ENCODE data around the gene BST1.
"Not testable (repeated sequence)": the region's sequence is repeated elsewhere in the genome, so short reads cannot be mapped to it uniquely, and the experiment has no call there.

The BST1 gene

GRCh38 chr4:15744016-15744545 is 41.2 kb downstream of the BST1 start:
- no peak for DNase-seq (ENCODE audit: low read depth in 3 of 3)

DNA sequence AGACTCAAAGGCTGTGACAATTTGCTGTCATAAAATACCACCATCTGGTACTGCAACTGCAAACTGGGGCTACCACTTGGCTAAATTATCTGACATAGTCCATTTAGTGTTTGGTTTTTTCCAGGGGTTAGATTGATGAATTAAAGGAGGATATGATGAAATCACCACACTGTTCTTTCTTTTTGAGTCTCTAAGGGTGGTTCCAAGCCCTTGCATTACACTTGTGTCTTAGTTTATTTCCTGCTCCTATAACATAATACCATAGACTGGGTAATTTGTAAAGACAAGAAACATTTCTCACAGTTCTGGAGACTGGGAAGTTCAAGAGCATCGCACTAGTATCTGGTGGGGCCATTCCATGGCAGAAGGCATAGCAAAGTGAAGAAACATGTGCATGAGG is 43.2 kb downstream of the BST1 start:
- no peak for DNase-seq (ENCODE audit: low read depth in 3 of 3)

DNA sequence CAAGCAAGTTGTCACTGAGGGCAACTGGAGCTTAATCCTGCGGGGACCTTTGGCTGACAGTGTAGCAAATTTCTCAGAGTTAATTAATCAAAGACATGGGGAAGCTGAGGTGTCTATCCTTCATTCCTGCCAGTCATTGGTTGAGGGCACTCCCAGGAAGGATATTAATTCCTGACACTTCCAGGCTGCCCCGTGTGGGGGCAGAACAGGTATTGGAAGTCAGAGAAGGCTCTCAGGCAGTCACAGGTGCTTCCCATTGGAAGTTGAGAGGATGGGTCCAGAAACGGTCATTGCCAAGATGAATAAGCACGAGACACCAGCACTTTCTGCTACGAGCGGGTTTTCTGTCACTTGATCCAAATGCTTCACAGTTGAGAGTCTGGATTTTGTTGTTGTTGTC is 46.1 kb downstream of the BST1 start:
- no peak for DNase-seq (ENCODE audit: low read depth in 3 of 3)

DNA sequence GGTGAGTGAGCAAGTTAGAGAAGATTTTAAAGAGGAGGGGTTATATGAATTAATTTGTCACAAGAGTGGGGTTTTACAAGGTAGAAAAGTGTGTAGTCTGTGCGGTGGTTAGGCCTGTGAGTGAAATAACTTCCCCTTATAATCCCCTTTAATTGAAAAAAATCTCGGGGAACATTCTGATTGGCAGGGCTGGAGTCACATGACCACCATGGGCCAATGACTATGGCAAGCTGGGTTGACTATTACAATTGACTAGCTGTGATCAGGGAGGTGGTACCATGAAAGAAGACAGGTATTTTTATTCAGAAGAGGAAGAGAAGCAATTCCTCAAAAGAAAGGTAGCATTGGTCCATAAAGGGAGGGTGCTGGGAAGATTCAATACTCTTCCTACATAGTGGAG is 48.3 kb downstream of the BST1 start:
- no peak for DNase-seq (ENCODE audit: low read depth in 3 of 3)

DNA sequence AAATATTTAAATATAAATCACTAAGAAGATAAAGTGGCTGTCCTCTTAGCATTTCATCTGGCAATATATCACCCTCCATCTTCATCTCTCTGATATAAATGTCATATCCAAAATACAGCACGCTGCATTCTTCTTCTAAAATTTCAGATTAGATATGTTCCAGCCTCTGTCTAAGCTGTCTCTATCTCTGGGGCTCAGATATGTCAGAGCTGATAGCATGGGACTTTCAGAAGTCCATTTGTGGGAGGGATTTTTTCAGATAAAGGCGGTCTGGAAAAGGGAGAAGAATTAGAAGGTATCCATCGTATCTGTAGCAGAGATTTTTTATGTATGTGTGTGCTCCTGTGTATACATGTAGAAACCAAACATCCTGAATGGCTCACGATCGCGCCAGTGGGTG is 50.2 kb downstream of the BST1 start:
- no peak for DNase-seq (ENCODE audit: low read depth in 3 of 3)

DNA sequence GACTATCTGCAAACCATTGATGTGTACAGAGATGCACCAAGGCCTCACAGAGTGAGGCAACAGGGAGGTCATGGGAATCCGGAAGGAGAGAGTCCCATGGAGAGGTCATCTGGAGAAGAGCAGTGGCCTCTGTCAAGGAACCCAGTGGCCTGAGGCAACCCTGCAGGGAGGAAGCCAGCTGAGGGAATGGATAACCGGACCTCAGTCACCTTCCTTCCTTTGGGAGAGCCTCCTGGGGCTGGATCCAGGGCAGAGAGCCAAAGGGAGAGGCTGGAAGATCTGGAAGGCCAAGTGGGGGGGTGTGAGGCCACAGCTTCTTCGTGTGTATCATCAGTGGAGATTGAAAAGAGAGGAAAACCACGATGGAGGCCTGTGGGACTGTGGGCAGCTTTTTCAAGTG is 50.9 kb downstream of the BST1 start:
- no peak for DNase-seq (ENCODE audit: low read depth in 3 of 3)

DNA sequence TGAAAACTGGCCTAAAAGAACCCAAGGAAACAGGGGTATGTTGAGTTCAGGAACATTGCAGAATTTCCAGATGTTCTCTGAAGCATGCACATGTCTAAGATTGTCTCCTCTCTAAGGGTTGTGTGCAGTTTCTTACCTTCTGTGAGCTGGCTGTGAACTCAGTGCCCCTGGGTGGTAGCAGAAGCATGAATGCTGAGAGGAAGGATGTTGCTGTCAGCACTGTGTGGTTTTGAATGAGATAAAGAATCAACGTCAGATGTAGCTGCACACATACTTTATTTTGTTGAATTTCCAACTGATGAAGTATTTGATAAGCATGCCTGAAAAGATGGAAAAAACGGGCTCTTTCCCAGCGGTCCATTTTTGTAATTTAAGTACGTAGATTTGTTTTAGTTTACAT is 51.5 kb downstream of the BST1 start:
- DNase-seq (ENCODE audit: low read depth in 3 of 3), result no peak

- peak in 1 of 3 donors; percentile 55 for DNase-seq (ENCODE audit: low read depth in 3 of 3)
These were observed 52.7 kb downstream of the BST1 start for GRCh38 chr4:15755321-15756155.

- peak; percentile 58 to 71 (median 63) for DNase-seq (ENCODE audit: low read depth in 3 of 3)
These were observed 53.5 kb downstream of the BST1 start for GRCh38 chr4:15756361-15756861.

DNA sequence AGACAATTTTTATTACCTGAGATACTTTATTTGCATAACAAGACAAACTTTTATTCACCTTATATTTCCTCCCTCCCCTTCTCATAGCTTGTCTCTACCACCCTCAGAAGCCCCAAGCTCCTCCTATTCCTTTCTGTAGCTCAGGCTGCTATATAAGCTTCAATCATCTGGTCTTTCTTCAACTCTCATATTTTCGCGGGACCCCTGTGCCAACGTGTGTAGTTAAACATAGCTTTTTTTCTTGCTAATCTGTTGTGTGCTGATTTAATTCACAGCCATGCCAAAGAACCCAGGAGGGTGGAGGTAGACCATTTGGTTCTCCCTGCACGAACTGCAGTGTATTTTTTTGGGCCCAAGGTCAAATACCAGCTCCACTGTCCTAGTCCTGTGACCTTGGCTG is 54.2 kb downstream of the BST1 start:
- DNase-seq (ENCODE audit: low read depth in 3 of 3), result no peak

- DNase-seq (ENCODE audit: low read depth in 3 of 3), result no peak
These were observed 55.4 kb downstream of the BST1 start for GRCh38 chr4:15758294-15758693.

GRCh38 chr4:15762460-15762859 is 59.6 kb downstream of the BST1 start:
- not testable (repeated sequence) for DNase-seq (ENCODE audit: low read depth in 3 of 3)

DNA sequence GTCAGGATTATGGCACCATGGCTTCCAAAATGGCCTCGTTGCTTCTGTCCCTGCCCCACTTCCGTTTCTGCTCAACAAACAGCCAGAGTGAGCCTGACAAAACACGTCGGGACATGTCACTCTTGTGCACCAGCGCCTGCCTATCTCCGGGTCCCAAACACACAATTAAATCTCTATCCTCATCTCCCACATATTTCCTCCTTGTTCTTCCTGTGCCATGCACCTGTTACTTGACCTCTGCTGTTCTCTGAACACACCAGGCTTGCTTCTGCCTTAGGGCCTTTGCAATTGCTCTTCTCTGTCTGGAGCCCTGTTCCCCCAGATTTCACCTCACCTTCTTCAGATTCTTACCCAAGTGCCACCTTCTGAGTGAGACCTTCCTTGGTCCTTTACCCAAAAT is 62.5 kb downstream of the BST1 start:
- DNase-seq (ENCODE audit: low read depth in 3 of 3), result no peak

DNA sequence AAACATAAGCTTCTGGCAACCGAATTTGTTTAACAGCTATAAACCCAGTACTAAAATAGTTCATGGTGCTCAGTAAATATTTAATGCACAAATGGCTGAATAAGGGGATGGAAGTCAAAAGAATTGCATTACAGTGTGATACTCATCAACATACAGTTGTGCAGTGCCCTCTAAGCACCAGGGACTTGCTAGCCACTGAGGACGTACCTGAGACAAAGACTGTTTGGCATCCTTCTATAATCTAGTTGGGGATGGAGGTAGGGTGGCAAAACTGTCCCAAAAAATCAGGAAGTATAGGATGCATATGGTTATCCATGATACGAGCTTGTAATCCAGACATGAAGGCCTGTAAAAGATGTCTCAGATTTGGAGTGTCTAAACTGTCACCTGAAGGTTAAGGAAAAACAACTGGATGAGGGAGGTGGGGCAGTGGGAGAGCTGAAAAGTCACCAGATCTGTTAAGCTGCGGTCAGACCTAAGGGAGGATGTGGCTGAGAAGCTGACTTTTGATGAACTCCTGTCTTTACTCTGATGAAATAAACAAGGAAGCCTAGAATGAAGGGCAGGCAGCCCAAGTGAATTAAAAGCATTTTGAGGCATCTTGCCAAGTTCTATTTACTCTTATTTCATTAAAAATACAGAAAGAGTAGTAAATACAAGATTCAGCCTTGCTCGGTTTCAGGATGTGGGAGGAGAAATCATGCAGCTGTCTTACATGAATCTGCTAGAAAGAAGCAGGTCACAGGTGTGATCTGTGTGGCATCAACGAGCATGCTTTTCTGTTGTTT is 63.2 kb downstream of the BST1 start:
- no peak for DNase-seq (ENCODE audit: low read depth in 3 of 3)

- no peak for DNase-seq (ENCODE audit: low read depth in 3 of 3)
These were observed 64.0 kb downstream of the BST1 start for GRCh38 chr4:15766821-15767220.

- DNase-seq (ENCODE audit: low read depth in 3 of 3), result no peak
These were observed 66.3 kb downstream of the BST1 start for GRCh38 chr4:15769202-15769601.

GRCh38 chr4:15771216-15772058 is 68.6 kb downstream of the BST1 start:
- no peak for DNase-seq (ENCODE audit: low read depth in 3 of 3)

DNA sequence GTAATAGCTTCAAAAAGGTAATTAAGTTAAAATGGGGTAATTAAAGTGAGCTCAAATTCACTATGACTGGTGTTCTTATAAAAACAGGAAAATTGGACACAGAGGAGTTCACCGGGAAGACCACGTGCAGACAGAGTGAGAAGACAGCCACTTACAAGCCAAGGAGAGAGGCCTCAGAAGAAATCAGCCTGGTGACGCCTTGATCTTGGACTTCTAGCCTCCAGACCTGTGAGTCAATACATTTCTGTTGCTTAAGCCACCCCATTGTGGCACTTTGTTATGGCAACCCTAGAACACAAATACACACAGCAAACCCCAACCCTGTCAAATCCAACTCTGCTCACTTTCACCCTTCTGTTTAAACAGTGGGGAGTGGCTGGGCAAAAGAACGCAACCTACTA is 71.2 kb downstream of the BST1 start:
- DNase-seq (ENCODE audit: low read depth in 3 of 3), result no peak

GRCh38 chr4:15776871-15777648 is 74.2 kb downstream of the BST1 start:
- DNase-seq (ENCODE audit: low read depth in 3 of 3), result no peak

GRCh38 chr4:15777697-15778288 is 74.9 kb downstream of the BST1 start:
- no peak for DNase-seq (ENCODE audit: low read depth in 3 of 3)

All from stimulated activated CD4-positive, alpha-beta T cell treated with anti-CD3 and anti-CD28 coated beads, TNF-alpha, amount 100 ng/mL, for 48 hours (primary cell).